ENCODE measurements around the gene CRB1. TPM values are rescaled to one million over a fixed set of nuclear protein-coding genes. Genes with fewer than 3 reads are reported as not detected.

CRB1 gene
- polyA plus RNA-seq, 1 donor from 2014 or later = 2.3 TPM

- no peaks in the 10 kb centered on the region for H3K79me2 ChIP-seq (replicated peaks; ENCODE audit: insufficient read depth, low read length)
- no peak overlapping the region for H2AFZ ChIP-seq (ENCODE audit: low read depth, low read length)
- no peak overlapping the region for H3K4me3 ChIP-seq (ENCODE audit: low read length)
- no peaks in the 10 kb centered on the region for H3F3A ChIP-seq (ENCODE audit: insufficient read depth, low read length, poor library complexity, severe bottlenecking)
- no peak overlapping the region for H3K27ac ChIP-seq (ENCODE audit: low read length)
- no peaks in the 10 kb centered on the region for H3K9me2 ChIP-seq (ENCODE audit: insufficient read depth, low read length)
- no peaks in the 10 kb centered on the region for H4K20me1 ChIP-seq (ENCODE audit: insufficient read depth)
- no peaks in the 10 kb centered on the region for H3K27me3 ChIP-seq (ENCODE audit: insufficient read depth, low read depth, low read length)
- no peak overlapping the region for H3K9ac ChIP-seq (ENCODE audit: low read length)
- H3K4me2 ChIP-seq (ENCODE audit: low read length) = no peak overlapping the region
- no peaks in the 10 kb centered on the region for H3K9me3 ChIP-seq (ENCODE audit: low read length)
- no peaks in the 10 kb centered on the region for H3K36me3 ChIP-seq (ENCODE audit: insufficient read depth, low read length)
- TF ChIP-seq EZH2 (IDR thresholded peaks at IDR 0.05; ENCODE audit: borderline replicate concordance, insufficient read depth, low read length, poor library complexity, severe bottlenecking) (no peak), RAD21 (conservative IDR thresholded peaks at IDR 0.05) (no peak), EP300 (conservative IDR thresholded peaks at IDR 0.05; ENCODE audit: poor library complexity, severe bottlenecking) (no peak), MXI1 (conservative IDR thresholded peaks at IDR 0.05; ENCODE audit: poor library complexity, severe bottlenecking) (no peak), TAF1 (IDR thresholded peaks at IDR 0.05; ENCODE audit: low read depth) (no peak), REST (IDR thresholded peaks at IDR 0.05; ENCODE audit: borderline replicate concordance) (no peak), CTCF (IDR thresholded peaks at IDR 0.05; ENCODE audit: poor library complexity, severe bottlenecking) (no peak), SMC3 (conservative IDR thresholded peaks at IDR 0.05; ENCODE audit: poor library complexity) (no peak), POLR2AphosphoS5 (IDR thresholded peaks at IDR 0.05) (no peak)
Measured at GRCh38 chr1:197287863-197288262, 19.8 kb downstream of the CRB1 start.

- Histone ChIP-seq H3K4me3 (ENCODE audit: low read length) (no peak overlapping the region), H3K27ac (ENCODE audit: low read length) (no peak overlapping the region), H3K79me2 (replicated peaks; ENCODE audit: insufficient read depth, low read length) (no peaks in the 10 kb centered on the region), H3K9me2 (ENCODE audit: insufficient read depth, low read length) (no peaks in the 10 kb centered on the region), H2AFZ (ENCODE audit: low read depth, low read length) (no peak overlapping the region), H3K9ac (ENCODE audit: low read length) (no peak overlapping the region), H3F3A (ENCODE audit: insufficient read depth, low read length, poor library complexity, severe bottlenecking) (no peaks in the 10 kb centered on the region), H4K20me1 (ENCODE audit: insufficient read depth) (no peaks in the 10 kb centered on the region), H3K36me3 (ENCODE audit: insufficient read depth, low read length) (no peaks in the 10 kb centered on the region), H3K9me3 (ENCODE audit: low read length) (no peaks in the 10 kb centered on the region), H3K27me3 (ENCODE audit: insufficient read depth, low read depth, low read length) (no peaks in the 10 kb centered on the region), H3K4me2 (ENCODE audit: low read length) (no peak overlapping the region)
- no peak for TF ChIP-seq RAD21 (conservative IDR thresholded peaks at IDR 0.05)
Measured at GRCh38 chr1:197302775-197303174, 34.7 kb downstream of the CRB1 start.

GRCh38 chr1:197303463-197303862, 35.4 kb downstream of the CRB1 start:
- no peak overlapping the region for H2AFZ ChIP-seq (ENCODE audit: low read depth, low read length)

More at GRCh38 chr1:197303463-197303862, 35.4 kb downstream of the CRB1 start:
- no peaks in the 10 kb centered on the region for H3K79me2 ChIP-seq (replicated peaks; ENCODE audit: insufficient read depth, low read length)
- H3K4me3 ChIP-seq (ENCODE audit: low read length) = no peak overlapping the region
- no peak overlapping the region for H3K4me2 ChIP-seq (ENCODE audit: low read length)
- H3K27ac ChIP-seq (ENCODE audit: low read length) = no peak overlapping the region
- no peaks in the 10 kb centered on the region for H3K36me3 ChIP-seq (ENCODE audit: insufficient read depth, low read length)
- TF ChIP-seq RAD21 (conservative IDR thresholded peaks at IDR 0.05) (no peak), EP300 (conservative IDR thresholded peaks at IDR 0.05; ENCODE audit: poor library complexity, severe bottlenecking) (no peak), CTCF (IDR thresholded peaks at IDR 0.05; ENCODE audit: poor library complexity, severe bottlenecking) (no peak)
- H3K9me3 ChIP-seq (ENCODE audit: low read length) = no peaks in the 10 kb centered on the region
- no peaks in the 10 kb centered on the region for H3K9me2 ChIP-seq (ENCODE audit: insufficient read depth, low read length)
- no peaks in the 10 kb centered on the region for H3F3A ChIP-seq (ENCODE audit: insufficient read depth, low read length, poor library complexity, severe bottlenecking)
- no peaks in the 10 kb centered on the region for H4K20me1 ChIP-seq (ENCODE audit: insufficient read depth)
- H3K9ac ChIP-seq (ENCODE audit: low read length) = no peak overlapping the region
- no peaks in the 10 kb centered on the region for H3K27me3 ChIP-seq (ENCODE audit: insufficient read depth, low read depth, low read length)

Measured in neural cell (in vitro differentiated cells).